Trophoblast cell (in vitro differentiated cells and primary cell): ENCODE measurements around the gene SPRYD3.
"Not testable (repeated sequence)": the region's sequence is repeated elsewhere in the genome, so short reads cannot be mapped to it uniquely, and the experiment has no call there.

Experiments
- DNase-seq, 2 donors: peaks; one replicate each; pipeline ENCODE4 v3.0.0-alpha.2; 2016
- H2AFZ ChIP-seq: 2 replicates; pipeline ENCODE4 v1.6.1; 2013; ENCODE audit warnings: low read length, moderate library complexity, mild to moderate bottlenecking; ENCODE audit not compliant: insufficient read depth, poor library complexity
- H2AK5ac ChIP-seq: 2 replicates; pipeline ENCODE4 v1.6.1; 2013; ENCODE audit warnings: mild to moderate bottlenecking, low read length
- H2BK120ac ChIP-seq: 2 replicates; pipeline ENCODE4 v1.6.1; 2013; ENCODE audit warnings: low read length, mild to moderate bottlenecking, moderate library complexity; ENCODE audit not compliant: insufficient read depth, poor library complexity
- H2BK12ac ChIP-seq: 2 replicates; pipeline ENCODE4 v1.6.1; 2013; ENCODE audit warnings: mild to moderate bottlenecking, low read length, moderate library complexity
- H2BK5ac ChIP-seq: 2 replicates; pipeline ENCODE4 v1.6.1; 2013; ENCODE audit warnings: low read length, low read depth, moderate library complexity, mild to moderate bottlenecking; ENCODE audit not compliant: poor library complexity
- H3K14ac ChIP-seq: 2 replicates; pipeline ENCODE4 v1.6.1; 2013; ENCODE audit warnings: mild to moderate bottlenecking, low read length
- H3K18ac ChIP-seq: 2 replicates; pipeline ENCODE4 v1.6.1; 2013; ENCODE audit warnings: mild to moderate bottlenecking, low read length
- H3K23ac ChIP-seq: 2 replicates; pipeline ENCODE4 v1.6.1; 2013; ENCODE audit warnings: low read length
- H3K27ac ChIP-seq: 2 replicates; pipeline ENCODE4 v1.5.1; 2013; ENCODE audit warnings: low read depth, mild to moderate bottlenecking, inconsistent platforms, low read length, moderate library complexity
- H3K27me3 ChIP-seq: 2 replicates; pipeline ENCODE4 v1.6.1; 2013; ENCODE audit warnings: inconsistent platforms, mild to moderate bottlenecking, low read length, moderate library complexity; ENCODE audit not compliant: insufficient read depth
- H3K36me3 ChIP-seq, 2 experiments: 1 replicate in 1 of 2; 2 replicates in 1 of 2; pipeline ENCODE4 v1.6.1; 2013; ENCODE audit warnings: low read length in 2 of 2, mild to moderate bottlenecking in 2 of 2, moderate library complexity in 1 of 2; ENCODE audit not compliant: insufficient read depth in 2 of 2, control insufficient read depth in 1 of 2
- H3K4ac ChIP-seq: 2 replicates; pipeline ENCODE4 v1.6.1; 2013; ENCODE audit warnings: low read depth, mild to moderate bottlenecking, low read length, moderate library complexity
- H3K4me1 ChIP-seq, 2 experiments: 1 replicate in 1 of 2; 2 replicates in 1 of 2; pipeline ENCODE4 v1.6.1; 2013; ENCODE audit warnings: low read length in 2 of 2, mild to moderate bottlenecking in 2 of 2, moderate library complexity in 1 of 2; ENCODE audit not compliant: insufficient read depth in 2 of 2, control insufficient read depth in 1 of 2
- H3K4me2 ChIP-seq: 2 replicates; pipeline ENCODE4 v1.6.1; 2013; ENCODE audit warnings: inconsistent platforms, mild to moderate bottlenecking, low read length, moderate library complexity
- H3K4me3 ChIP-seq: 2 replicates; pipeline ENCODE4 v1.5.1; 2013; ENCODE audit warnings: mild to moderate bottlenecking, low read depth, low read length, inconsistent platforms
- H3K79me1 ChIP-seq: one replicate; pipeline ENCODE4 v1.6.1; 2013; ENCODE audit warnings: low read length
- H3K79me2 ChIP-seq: 2 replicates; pipeline ENCODE4 v1.6.1; 2013; ENCODE audit warnings: low read length, mild to moderate bottlenecking; ENCODE audit not compliant: control insufficient read depth, insufficient read depth, poor library complexity
- H3K9ac ChIP-seq: 2 replicates; pipeline ENCODE4 v1.6.1; 2013; ENCODE audit warnings: mild to moderate bottlenecking, low read length
- H3K9me3 ChIP-seq: 2 replicates; pipeline ENCODE4 v1.6.1; 2013; ENCODE audit warnings: low read depth, mild to moderate bottlenecking, control low read depth, inconsistent platforms, low read length; ENCODE audit not compliant: insufficient read depth
- H4K12ac ChIP-seq: 2 replicates; pipeline ENCODE4 v1.6.1; 2013; ENCODE audit warnings: low read depth, mild to moderate bottlenecking, low read length, moderate library complexity
- H4K8ac ChIP-seq: 2 replicates; pipeline ENCODE4 v1.6.1; 2013; ENCODE audit warnings: low read depth, mild to moderate bottlenecking, low read length, moderate library complexity
- H4K91ac ChIP-seq: one replicate; pipeline ENCODE4 v1.6.1; 2013; ENCODE audit warnings: low read depth, mild to moderate bottlenecking, low read length, moderate library complexity
- WGBS: extraction: QIAGEN DNeasy Blood & Tissue Kit; methylation state at CpG from one replicate; pipeline ENCODE4 v1.1.7; 2013; ENCODE audit warnings: missing lambda C conversion rate; ENCODE audit not compliant: insufficient read length, insufficient coverage; ENCODE audit errors: extremely low coverage; 5-methylcytosine and 5-hydroxymethylcytosine counted together

Gene SPRYD3

DNA sequence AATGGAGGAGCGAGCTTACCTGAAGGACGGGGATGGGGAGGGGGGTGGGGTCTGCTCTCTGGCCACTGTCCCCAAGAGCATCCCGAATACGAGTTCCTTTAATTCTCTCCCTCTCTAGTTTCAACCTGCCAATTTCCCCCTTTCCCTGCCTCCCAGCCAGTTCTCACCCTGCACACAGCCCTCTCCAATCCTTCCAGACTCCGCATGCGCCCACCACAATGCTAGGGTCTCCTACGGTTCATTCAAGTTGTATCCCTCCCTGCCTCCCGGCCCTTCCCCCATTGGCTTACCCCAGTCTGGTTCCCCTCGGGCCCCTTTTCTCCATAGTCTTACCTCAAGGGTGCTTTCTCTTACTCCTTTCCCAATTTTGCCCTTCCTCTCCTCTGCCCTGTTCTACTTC, 17.6 kb upstream of the SPRYD3 start:
- Histone ChIP-seq H3K4me3 (no peak overlapping the region), H3K4me2 (no peak overlapping the region), H4K8ac (no peak overlapping the region), H2AK5ac (no peak overlapping the region), H4K91ac (no peak overlapping the region), H3K18ac (no peak overlapping the region), H2AFZ (no peak overlapping the region), H3K79me2 (no peaks in the 10 kb centered on the region), H3K79me1 (no peaks in the 10 kb centered on the region), H3K23ac (no peak overlapping the region), H3K36me3 (no peaks in the 10 kb centered on the region), H3K27me3 (peaks cover 34% of the 10 kb centered on the region), H4K12ac (no peak overlapping the region), H3K9ac (no peak overlapping the region), H3K4ac (no peak overlapping the region), H2BK120ac (no peak overlapping the region), H3K14ac (no peak overlapping the region), H2BK12ac (no peak overlapping the region), H3K27ac (no peak overlapping the region), H3K4me1 (peaks cover 3 to 12% of the 10 kb centered on the region in 2 experiments), H3K9me3 (peaks cover 7% of the 10 kb centered on the region), H2BK5ac (no peak overlapping the region)
- no peak for DNase-seq
- no CpG with 5 or more reads among the region's 9 CpGs for WGBS

DNA sequence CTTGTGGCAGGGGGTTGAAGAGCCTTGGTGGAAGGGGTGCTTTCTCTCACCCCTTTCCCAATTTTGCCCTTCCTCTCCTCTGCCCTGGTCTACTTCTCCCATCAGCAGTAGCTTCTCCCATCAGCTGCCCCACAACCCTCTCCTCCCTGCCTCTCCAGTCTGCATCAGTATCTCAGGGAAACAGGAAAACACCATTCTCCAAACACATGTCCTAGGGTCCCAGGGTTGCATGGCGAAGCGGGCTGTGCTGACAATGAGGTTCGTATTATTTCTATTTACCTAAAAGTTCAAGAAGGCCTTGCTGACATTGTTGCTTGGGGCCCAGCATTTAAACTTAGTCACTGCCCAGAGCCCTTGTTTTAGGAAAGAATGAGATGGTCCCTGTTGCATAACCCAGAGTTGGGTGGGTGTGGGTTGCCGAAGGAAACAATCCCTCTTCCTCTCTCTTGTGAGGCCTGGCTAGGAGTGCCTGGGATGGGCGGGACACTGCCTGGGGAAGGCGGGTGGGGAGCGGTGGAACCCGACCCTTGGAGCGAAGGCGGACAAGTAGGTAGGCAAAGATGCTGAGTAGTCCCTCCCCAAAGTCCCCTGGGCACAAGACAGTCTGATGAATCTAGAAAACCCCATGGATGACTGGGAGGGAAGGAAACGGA, 17.0 kb upstream of the SPRYD3 start:
- Histone ChIP-seq H2BK5ac (no peak overlapping the region), H4K8ac (no peak overlapping the region), H3K4ac (no peak overlapping the region), H2BK120ac (no peak overlapping the region), H3K18ac (no peak overlapping the region), H3K9me3 (peaks cover 7% of the 10 kb centered on the region), H2AK5ac (no peak overlapping the region), H3K27me3 (peaks cover 34% of the 10 kb centered on the region), H2BK12ac (no peak overlapping the region), H3K4me3 (no peak overlapping the region), H3K23ac (no peak overlapping the region), H3K79me2 (no peaks in the 10 kb centered on the region), H3K4me1 (peaks cover 3 to 12% of the 10 kb centered on the region in 2 experiments), H3K27ac (no peak overlapping the region), H4K12ac (no peak overlapping the region), H3K4me2 (no peak overlapping the region), H3K14ac (no peak overlapping the region), H2AFZ (no peak overlapping the region), H3K79me1 (no peaks in the 10 kb centered on the region), H3K9ac (no peak overlapping the region), H4K91ac (no peak overlapping the region), H3K36me3 (no peaks in the 10 kb centered on the region)
- WGBS, result no CpG with 5 or more reads among the region's 11 CpGs
- peak in 1 of 2 donors; percentile 6 for DNase-seq

DNA sequence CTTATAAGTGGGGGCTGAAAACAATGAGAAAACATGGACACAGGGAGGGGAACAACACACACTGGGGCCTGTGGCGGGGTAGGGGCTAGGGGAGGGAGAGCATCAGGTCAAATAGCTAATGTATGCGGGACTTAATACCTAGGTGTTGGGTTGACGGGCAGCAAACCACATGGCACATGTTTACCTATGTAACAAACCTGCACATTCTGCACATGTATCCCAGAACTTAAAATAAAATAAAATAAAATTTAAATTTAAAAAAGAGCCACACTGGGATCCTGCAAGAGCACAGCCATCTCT, 16.4 kb upstream of the SPRYD3 start:
- H4K12ac ChIP-seq, H4K91ac ChIP-seq, H2BK12ac ChIP-seq, H3K14ac ChIP-seq, H3K9ac ChIP-seq, H3K79me1 ChIP-seq, H4K8ac ChIP-seq, H3K79me2 ChIP-seq, H3K18ac ChIP-seq, H3K36me3 ChIP-seq, H3K23ac ChIP-seq, H2BK120ac ChIP-seq, H2AFZ ChIP-seq, H2BK5ac ChIP-seq, H3K27ac ChIP-seq, DNase-seq, H2AK5ac ChIP-seq, H3K4me2 ChIP-seq, H3K4me3 ChIP-seq, H3K9me3 ChIP-seq, H3K4ac ChIP-seq: not testable (repeated sequence)
- peaks cover 3 to 12% of the 10 kb centered on the region in 2 experiments for H3K4me1 ChIP-seq
- peaks cover 34% of the 10 kb centered on the region for H3K27me3 ChIP-seq
- no CpG with 5 or more reads among the region's 3 CpGs for WGBS

DNA sequence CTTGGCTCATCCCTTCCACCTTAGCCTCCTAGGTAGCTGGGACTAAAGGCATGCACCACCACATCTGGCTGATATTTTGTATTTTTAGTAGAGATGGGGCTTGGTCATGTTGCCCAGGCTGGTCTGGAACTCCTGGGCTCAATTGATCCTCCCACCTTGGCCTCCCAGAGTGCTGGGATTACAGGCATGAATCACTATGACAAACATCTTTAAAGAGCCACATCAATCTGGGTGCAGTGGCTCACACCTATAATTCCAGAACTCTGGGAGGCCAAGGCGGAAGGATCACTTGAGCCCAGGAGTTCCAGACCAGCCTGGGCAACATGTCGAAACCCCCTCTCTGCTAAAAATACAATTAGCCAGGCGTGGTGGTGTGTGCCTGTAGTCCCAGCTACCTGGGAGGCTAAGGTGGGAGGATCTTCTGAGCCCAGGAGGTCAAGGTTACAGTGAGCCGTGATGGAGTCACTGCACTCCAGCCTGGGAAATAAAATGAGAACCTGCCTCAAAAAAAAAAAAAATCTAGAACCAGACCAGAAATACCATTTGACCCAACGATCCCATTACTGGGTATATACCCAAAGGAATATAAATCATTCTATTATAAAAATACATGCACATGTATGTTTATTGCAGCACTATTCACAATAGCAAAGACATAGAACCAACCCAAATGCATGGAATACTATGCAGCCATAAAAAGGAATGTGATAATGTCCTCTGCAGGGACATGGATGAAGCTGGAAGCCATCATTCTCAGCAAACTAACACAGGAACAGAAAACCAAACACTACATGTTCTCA, 15.8 kb upstream of the SPRYD3 start:
- H4K8ac ChIP-seq, H3K36me3 ChIP-seq, H4K91ac ChIP-seq, DNase-seq, H3K14ac ChIP-seq, H3K18ac ChIP-seq, H3K4me3 ChIP-seq, H2BK120ac ChIP-seq, H4K12ac ChIP-seq, H2BK12ac ChIP-seq, H3K4ac ChIP-seq, H3K23ac ChIP-seq, H3K9ac ChIP-seq, H3K9me3 ChIP-seq, H3K27ac ChIP-seq, H2AFZ ChIP-seq, H3K4me2 ChIP-seq, H3K79me1 ChIP-seq, H3K79me2 ChIP-seq, H2AK5ac ChIP-seq, H2BK5ac ChIP-seq: not testable (repeated sequence)
- H3K27me3 ChIP-seq, result peaks cover 34% of the 10 kb centered on the region
- no CpG with 5 or more reads among the region's 5 CpGs for WGBS
- H3K4me1 ChIP-seq, result peaks cover 3 to 12% of the 10 kb centered on the region in 2 experiments
